A673 (cell line): Measurements from ENCODE around the gene NEDD9.

ENCODE experiments used
- EZH2 ChIP-seq: fragments of 200-600 bp; sonication (generic); IDR thresholded peaks from 2 replicates; pipeline ENCODE4 v1.6.1; 2017; ENCODE audit warnings: borderline replicate concordance, low read depth, mild to moderate bottlenecking, mixed read lengths, antibody characterized with exemption, low read length; ENCODE audit not compliant: poor library complexity, severe bottlenecking
- TF ChIP-seq, protein P1 (sequence below): fragments of 300-800, 200-600 bp; sonication (generic); conservative IDR thresholded peaks from 2 replicates; pipeline ENCODE4 v1.5.1; 2017; ENCODE audit warnings: low read depth, mild to moderate bottlenecking, antibody characterized with exemption, low read length, moderate library complexity, mixed read lengths

DNA sequence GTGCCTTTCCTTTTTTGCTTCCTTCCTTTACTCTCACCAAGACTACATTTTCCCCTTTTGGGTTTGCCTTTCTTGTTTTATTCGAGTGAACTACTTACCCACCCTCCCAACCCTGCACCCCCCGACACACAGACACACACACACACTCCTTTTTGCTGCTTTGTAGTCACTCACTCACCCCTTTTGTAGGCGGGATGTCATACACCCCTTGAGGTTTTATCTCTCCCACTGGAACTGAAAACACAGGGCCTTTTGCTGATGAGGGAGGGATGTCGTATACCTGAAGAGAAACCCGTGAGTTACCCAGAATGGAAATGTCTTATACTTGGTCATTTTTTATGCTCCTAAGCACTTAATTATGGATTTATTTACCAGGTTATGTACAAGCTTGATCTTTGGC is 40.3 kb downstream of the NEDD9 start:
- TF ChIP-seq, protein P1, sequence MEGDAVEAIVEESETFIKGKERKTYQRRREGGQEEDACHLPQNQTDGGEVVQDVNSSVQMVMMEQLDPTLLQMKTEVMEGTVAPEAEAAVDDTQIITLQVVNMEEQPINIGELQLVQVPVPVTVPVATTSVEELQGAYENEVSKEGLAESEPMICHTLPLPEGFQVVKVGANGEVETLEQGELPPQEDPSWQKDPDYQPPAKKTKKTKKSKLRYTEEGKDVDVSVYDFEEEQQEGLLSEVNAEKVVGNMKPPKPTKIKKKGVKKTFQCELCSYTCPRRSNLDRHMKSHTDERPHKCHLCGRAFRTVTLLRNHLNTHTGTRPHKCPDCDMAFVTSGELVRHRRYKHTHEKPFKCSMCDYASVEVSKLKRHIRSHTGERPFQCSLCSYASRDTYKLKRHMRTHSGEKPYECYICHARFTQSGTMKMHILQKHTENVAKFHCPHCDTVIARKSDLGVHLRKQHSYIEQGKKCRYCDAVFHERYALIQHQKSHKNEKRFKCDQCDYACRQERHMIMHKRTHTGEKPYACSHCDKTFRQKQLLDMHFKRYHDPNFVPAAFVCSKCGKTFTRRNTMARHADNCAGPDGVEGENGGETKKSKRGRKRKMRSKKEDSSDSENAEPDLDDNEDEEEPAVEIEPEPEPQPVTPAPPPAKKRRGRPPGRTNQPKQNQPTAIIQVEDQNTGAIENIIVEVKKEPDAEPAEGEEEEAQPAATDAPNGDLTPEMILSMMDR = no peak
- no peak for TF ChIP-seq EZH2
